ENCODE results near the gene REEP1. TPM values are rescaled to one million over a fixed set of nuclear protein-coding genes. Genes with fewer than 3 reads are reported as not detected.

Gene REEP1
- total RNA-seq, 2 experiments from 2014 or later, result not detected

GRCh38 chr2:86211033-86211795 lies 126.2 kb downstream of the REEP1 start:
- POLR2A ChIA-PET, result no interaction called here
- H3K27ac ChIP-seq (ENCODE audit: low read depth, low read length, poor library complexity, severe bottlenecking), result peak overlapping the region; percentile 50
- H3K9me3 ChIP-seq (ENCODE audit: low read length), result no peaks in the 10 kb centered on the region
- BruUV-seq (replicated peaks), result no TSS peak
- H3K79me2 ChIP-seq (ENCODE audit: insufficient read depth, low read depth, low read length), result no peaks in the 10 kb centered on the region
- H3K4me3 ChIP-seq (ENCODE audit: low read depth, low read length, poor library complexity, severe bottlenecking), result no peak overlapping the region
- no peaks in the 10 kb centered on the region for H3K9me2 ChIP-seq (ENCODE audit: insufficient read depth, low read length)
- H4K20me1 ChIP-seq (ENCODE audit: insufficient read depth, low read length), result no peaks in the 10 kb centered on the region
- no peak overlapping the region for H2AFZ ChIP-seq (ENCODE audit: low read length)
- CTCF ChIA-PET (ENCODE audit: unreplicated experiment), result no interaction called here
- H3K4me1 ChIP-seq (ENCODE audit: insufficient read depth, low read length, poor library complexity, severe bottlenecking), result peaks cover 16% of the 10 kb centered on the region
- intact Hi-C loops (cut with micrococcal nuclease; ENCODE audit: unreplicated experiment), result no loop called here
- TF ChIP-seq, protein P1, sequence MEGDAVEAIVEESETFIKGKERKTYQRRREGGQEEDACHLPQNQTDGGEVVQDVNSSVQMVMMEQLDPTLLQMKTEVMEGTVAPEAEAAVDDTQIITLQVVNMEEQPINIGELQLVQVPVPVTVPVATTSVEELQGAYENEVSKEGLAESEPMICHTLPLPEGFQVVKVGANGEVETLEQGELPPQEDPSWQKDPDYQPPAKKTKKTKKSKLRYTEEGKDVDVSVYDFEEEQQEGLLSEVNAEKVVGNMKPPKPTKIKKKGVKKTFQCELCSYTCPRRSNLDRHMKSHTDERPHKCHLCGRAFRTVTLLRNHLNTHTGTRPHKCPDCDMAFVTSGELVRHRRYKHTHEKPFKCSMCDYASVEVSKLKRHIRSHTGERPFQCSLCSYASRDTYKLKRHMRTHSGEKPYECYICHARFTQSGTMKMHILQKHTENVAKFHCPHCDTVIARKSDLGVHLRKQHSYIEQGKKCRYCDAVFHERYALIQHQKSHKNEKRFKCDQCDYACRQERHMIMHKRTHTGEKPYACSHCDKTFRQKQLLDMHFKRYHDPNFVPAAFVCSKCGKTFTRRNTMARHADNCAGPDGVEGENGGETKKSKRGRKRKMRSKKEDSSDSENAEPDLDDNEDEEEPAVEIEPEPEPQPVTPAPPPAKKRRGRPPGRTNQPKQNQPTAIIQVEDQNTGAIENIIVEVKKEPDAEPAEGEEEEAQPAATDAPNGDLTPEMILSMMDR (conservative IDR thresholded peaks at IDR 0.05; ENCODE audit: low read length), result no peak
- TF ChIP-seq EZH2phosphoT487 (IDR thresholded peaks at IDR 0.05; ENCODE audit: borderline replicate concordance, low read depth, low read length), result no peak
- no peak for DNase-seq (ENCODE audit: low spot score)
- H3K36me3 ChIP-seq (ENCODE audit: insufficient read depth, low read length), result peaks cover 92% of the 10 kb centered on the region
- peak overlapping the region; percentile 21; the same call in 1 of the 2 replicates for H3K4me2 ChIP-seq (ENCODE audit: low read length)

- Histone ChIP-seq H3K9me3 (ENCODE audit: low read length) (no peaks in the 10 kb centered on the region), H3K79me2 (ENCODE audit: insufficient read depth, low read depth, low read length) (peaks cover 59% of the 10 kb centered on the region), H3K36me3 (ENCODE audit: insufficient read depth, low read length) (peaks cover 49% of the 10 kb centered on the region), H3K9me2 (ENCODE audit: insufficient read depth, low read length) (no peaks in the 10 kb centered on the region), H3K4me3 (ENCODE audit: low read depth, low read length, poor library complexity, severe bottlenecking) (no peak overlapping the region), H3K27ac (ENCODE audit: low read depth, low read length, poor library complexity, severe bottlenecking) (no peak overlapping the region), H3K4me2 (ENCODE audit: low read length) (no peak overlapping the region), H2AFZ (ENCODE audit: low read length) (no peak overlapping the region), H4K20me1 (ENCODE audit: insufficient read depth, low read length) (no peaks in the 10 kb centered on the region), H3K4me1 (ENCODE audit: insufficient read depth, low read length, poor library complexity, severe bottlenecking) (peaks cover 41% of the 10 kb centered on the region)
- CTCF ChIA-PET (ENCODE audit: unreplicated experiment), result interaction anchor here (0.7 kb wide), 1 partner anchor 26 kb away, joined by 3 read pairs; no protein-coding TSS in a partner anchor
- no peak for DNase-seq (ENCODE audit: low spot score)
- intact Hi-C loops (cut with micrococcal nuclease; ENCODE audit: unreplicated experiment), result no loop called here
- POLR2A ChIA-PET, result interaction anchor here (0.6 to 5.0 kb wide), 5 partner anchors 18 to 646 kb away, joined by 3 to 26 read pairs (median 4); no protein-coding TSS in a partner anchor
- TF ChIP-seq EZH2phosphoT487 (IDR thresholded peaks at IDR 0.05; ENCODE audit: borderline replicate concordance, low read depth, low read length), result no peak
- no TSS peak for BruUV-seq (replicated peaks)
These were observed 133.0 kb downstream of the REEP1 start for GRCh38 chr2:86204458-86204857.

- TF ChIP-seq EZH2phosphoT487 (IDR thresholded peaks at IDR 0.05; ENCODE audit: borderline replicate concordance, low read depth, low read length), result no peak
- TF ChIP-seq, protein P1 (conservative IDR thresholded peaks at IDR 0.05; ENCODE audit: low read length), result no peak
- peaks cover 46% of the 10 kb centered on the region for H3K4me1 ChIP-seq (ENCODE audit: insufficient read depth, low read length, poor library complexity, severe bottlenecking)
- no peak overlapping the region for H2AFZ ChIP-seq (ENCODE audit: low read length)
- H3K36me3 ChIP-seq (ENCODE audit: insufficient read depth, low read length), result peaks cover 41% of the 10 kb centered on the region
- peak overlapping the region; percentile 55 for H3K4me2 ChIP-seq (ENCODE audit: low read length)
- H3K9me2 ChIP-seq (ENCODE audit: insufficient read depth, low read length), result no peaks in the 10 kb centered on the region
- intact Hi-C loops (cut with micrococcal nuclease; ENCODE audit: unreplicated experiment), result no loop called here
- BruUV-seq (replicated peaks), result no TSS peak
- H3K27ac ChIP-seq (ENCODE audit: low read depth, low read length, poor library complexity, severe bottlenecking), result peak overlapping the region; percentile 1
- peaks cover 63% of the 10 kb centered on the region for H3K79me2 ChIP-seq (ENCODE audit: insufficient read depth, low read depth, low read length)
- H4K20me1 ChIP-seq (ENCODE audit: insufficient read depth, low read length), result no peaks in the 10 kb centered on the region
- no peak for DNase-seq (ENCODE audit: low spot score)
- peak overlapping the region; percentile 40 for H3K4me3 ChIP-seq (ENCODE audit: low read depth, low read length, poor library complexity, severe bottlenecking)
- H3K9me3 ChIP-seq (ENCODE audit: low read length), result no peaks in the 10 kb centered on the region
- CTCF ChIA-PET (ENCODE audit: unreplicated experiment), result interaction anchor here (0.7 kb wide), 1 partner anchor 27 kb away, joined by 3 read pairs; no protein-coding TSS in a partner anchor
- POLR2A ChIA-PET, result interaction anchor here (0.6 to 5.0 kb wide), 10 partner anchors 10 to 301 kb away, joined by 3 to 26 read pairs (median 4); partner anchors contain the start of genes POLR1A and PTCD3
These were observed 133.8 kb downstream of the REEP1 start for GRCh38 chr2:86203614-86204013.
